ENCODE results near the gene GPR61.
A peak's percentile ranks its signal among the peaks of the same experiment; 100 is the strongest.

GPR61 gene

GRCh38 chr1:109493805-109494539 lies 45.7 kb upstream of the GPR61 start, which contains the start of gene CYB561D1 (continued):
- TF ChIP-seq ZBTB11 (tag by site-specific recombination; conservative IDR thresholded peaks at IDR 0.05; ENCODE audit: low read depth) (peak; percentile 74), ZNF658 (tag by site-specific recombination; IDR thresholded peaks at IDR 0.05) (no peak), KLF9 (tag by site-specific recombination; IDR thresholded peaks at IDR 0.05; ENCODE audit: low read depth) (peak; percentile 95), PATZ1 (tag by site-specific recombination; IDR thresholded peaks at IDR 0.05) (peak; percentile 86), ZNF664 (tag by site-specific recombination; IDR thresholded peaks at IDR 0.05) (no peak), ZNF626 (tag by site-specific recombination; IDR thresholded peaks at IDR 0.05) (no peak), ZNF223 (tag by site-specific recombination; IDR thresholded peaks at IDR 0.05) (no peak), ZNF350 (tag by site-specific recombination; IDR thresholded peaks at IDR 0.05) (no peak), ZNF629 (tag by site-specific recombination; IDR thresholded peaks at IDR 0.05) (peak; percentile 62), IKZF3 (tag by site-specific recombination; IDR thresholded peaks at IDR 0.05) (no peak), ZNF133 (tag by site-specific recombination; IDR thresholded peaks at IDR 0.05) (no peak), ZNF571 (tag by site-specific recombination; IDR thresholded peaks at IDR 0.05) (no peak), ZNF521 (tag by site-specific recombination; IDR thresholded peaks at IDR 0.05) (no peak), ZNF510 (tag by site-specific recombination; IDR thresholded peaks at IDR 0.05; ENCODE audit: insufficient replicate concordance) (no peak), ZNF837 (tag by site-specific recombination; IDR thresholded peaks at IDR 0.05) (no peak), BCL11B (tag by site-specific recombination; IDR thresholded peaks at IDR 0.05; ENCODE audit: low read depth) (no peak), PRDM2 (tag by site-specific recombination; IDR thresholded peaks at IDR 0.05; ENCODE audit: borderline replicate concordance) (no peak), ZNF747 (tag by site-specific recombination; IDR thresholded peaks at IDR 0.05) (no peak), ZSCAN5A (tag by site-specific recombination; IDR thresholded peaks at IDR 0.05) (peak; percentile 81), BCL11A (tag by site-specific recombination; IDR thresholded peaks at IDR 0.05; ENCODE audit: low read depth) (peak; percentile 18; the same call in 1 of the 2 replicates), ZNF404 (tag by site-specific recombination; IDR thresholded peaks at IDR 0.05) (no peak), ZNF121 (tag by site-specific recombination; IDR thresholded peaks at IDR 0.05) (peak; percentile 81; the same call in 1 of the 2 replicates), ELK4 (IDR thresholded peaks at IDR 0.05; ENCODE audit: borderline replicate concordance, low read depth, low read length) (no peak), ZNF514 (tag by site-specific recombination; IDR thresholded peaks at IDR 0.05) (no peak), ZNF239 (tag by site-specific recombination; IDR thresholded peaks at IDR 0.05) (no peak)
